T47D (cell line): ENCODE results near the gene SLC11A2.
A peak's percentile ranks its signal among the peaks of the same experiment; 100 is the strongest.

ENCODE experiments used
- DNase-seq, 2 experiments: peaks; one replicate each; pipeline versions ENCODE4 v3.0.0 to v3.0.0-alpha.2; 2011 to 2012; ENCODE audit warnings: low read depth in 1 of 2, low spot score in 1 of 2
- JUND ChIP-seq: IDR thresholded peaks from 2 replicates; pipeline ENCODE4 v1.6.1; 2012; ENCODE audit warnings: low read depth
- in situ Hi-C: cut with HindIII; loops from 2 replicates; pipeline ENCODE4 v1.10.0; 2016; ENCODE audit warnings: low sequenced_read_pairs, low pct_unique_long_range_greater_than_20kb

The SLC11A2 gene

GRCh38 chr12:51025836-51026638 lies at the start of gene SLC11A2:
TSS of gene SLC11A2 (minus strand) at chr12:51026384. CDS start at chr12:51010728, 15,656 bp downstream.
- TF ChIP-seq JUND = no peak
- in situ Hi-C loops = no loop called here
- DNase-seq = peak; percentile 93 to 97

- no peak for DNase-seq
- no peak for TF ChIP-seq JUND
- in situ Hi-C loops = no loop called here
These were observed 49.2 kb upstream of the SLC11A2 start for GRCh38 chr12:51075390-51075789.

GRCh38 chr12:51071663-51072062 lies 45.5 kb upstream of the SLC11A2 start:
- in situ Hi-C loops = no loop called here
- DNase-seq = no peak
- no peak for TF ChIP-seq JUND

DNA sequence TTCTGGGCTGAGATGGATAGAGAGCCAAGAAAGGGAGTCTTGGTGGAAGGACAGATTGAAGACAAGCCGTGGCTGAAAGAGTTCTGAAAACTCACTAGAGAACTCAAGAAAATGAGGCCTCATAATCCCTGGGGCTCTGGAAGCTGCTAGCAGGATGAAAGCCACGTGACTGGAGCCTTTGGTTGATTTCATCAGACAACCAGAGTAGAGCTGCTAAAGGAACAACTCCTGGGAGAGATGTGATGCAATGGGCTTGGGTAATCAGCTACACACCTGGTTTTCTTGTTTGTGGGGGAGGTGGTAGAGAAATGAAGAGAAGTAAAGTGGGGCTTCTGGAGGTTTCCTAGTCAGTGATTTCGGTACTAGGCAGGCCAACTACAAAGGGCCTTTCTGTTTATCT lies 43.8 kb upstream of the SLC11A2 start:
- TF ChIP-seq JUND = no peak
- no peak for DNase-seq
- in situ Hi-C loops = no loop called here

DNA sequence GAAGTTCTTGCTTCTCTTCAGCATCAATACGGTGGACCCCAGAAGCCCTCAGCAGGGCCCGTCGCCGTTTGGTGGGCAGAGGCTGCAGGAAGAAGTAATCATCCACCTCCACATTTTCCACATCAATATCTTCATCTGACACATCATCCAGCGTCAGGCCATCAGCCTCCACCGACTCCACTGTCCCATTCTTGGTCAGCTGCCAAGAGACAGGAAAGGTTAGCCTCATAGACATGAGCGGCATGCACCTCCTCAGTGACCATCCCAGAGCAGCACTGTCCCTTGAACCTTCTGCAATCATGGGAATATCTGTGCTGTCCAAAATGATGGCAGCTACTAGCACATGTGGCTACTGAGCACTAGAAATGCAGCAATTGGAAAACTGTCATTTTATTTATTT lies 41.6 kb upstream of the SLC11A2 start:
- no peak for DNase-seq
- no peak for TF ChIP-seq JUND
- in situ Hi-C loops = no loop called here

DNA sequence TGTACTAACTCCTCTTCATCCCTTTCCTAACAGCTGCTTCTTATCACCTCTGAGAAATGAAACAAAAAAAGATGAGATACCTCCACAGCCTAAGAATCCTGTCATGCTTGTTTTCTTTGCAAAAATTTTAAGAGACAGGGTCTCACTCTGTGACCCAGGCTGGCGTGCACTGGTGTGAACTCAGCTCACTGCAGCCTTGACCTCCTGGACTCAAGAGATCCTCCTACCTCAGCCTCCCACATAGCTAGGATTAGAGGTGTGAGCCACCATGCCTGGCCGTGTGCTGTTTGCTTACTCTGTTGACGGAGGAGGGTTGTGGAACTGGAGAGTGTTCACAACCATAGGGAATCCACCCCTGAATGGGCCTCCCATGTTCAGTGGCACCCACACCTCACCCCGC lies 41.0 kb upstream of the SLC11A2 start:
- in situ Hi-C loops = no loop called here
- TF ChIP-seq JUND = no peak
- DNase-seq = no peak

DNA sequence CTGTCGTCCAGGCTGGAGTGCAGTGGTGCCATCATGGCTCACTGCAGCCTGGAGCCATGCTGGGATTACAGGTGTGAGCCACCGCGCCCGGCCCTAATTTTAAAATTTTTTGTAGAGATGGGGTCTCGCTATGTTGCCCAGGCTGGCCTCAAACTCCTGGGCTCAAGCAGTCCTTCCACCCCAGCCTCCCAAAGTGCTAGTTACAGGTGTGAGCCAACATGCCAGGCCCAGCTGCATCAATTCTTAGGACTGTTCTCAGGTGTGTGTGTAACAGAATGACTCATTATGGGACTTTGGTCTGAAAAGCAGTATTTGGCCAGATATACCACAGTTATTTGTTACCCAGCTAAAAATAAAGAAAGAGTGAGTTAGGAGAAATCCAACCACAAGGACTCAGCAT lies 39.3 kb upstream of the SLC11A2 start:
- no peak for DNase-seq
- TF ChIP-seq JUND = no peak
- in situ Hi-C loops = no loop called here

DNA sequence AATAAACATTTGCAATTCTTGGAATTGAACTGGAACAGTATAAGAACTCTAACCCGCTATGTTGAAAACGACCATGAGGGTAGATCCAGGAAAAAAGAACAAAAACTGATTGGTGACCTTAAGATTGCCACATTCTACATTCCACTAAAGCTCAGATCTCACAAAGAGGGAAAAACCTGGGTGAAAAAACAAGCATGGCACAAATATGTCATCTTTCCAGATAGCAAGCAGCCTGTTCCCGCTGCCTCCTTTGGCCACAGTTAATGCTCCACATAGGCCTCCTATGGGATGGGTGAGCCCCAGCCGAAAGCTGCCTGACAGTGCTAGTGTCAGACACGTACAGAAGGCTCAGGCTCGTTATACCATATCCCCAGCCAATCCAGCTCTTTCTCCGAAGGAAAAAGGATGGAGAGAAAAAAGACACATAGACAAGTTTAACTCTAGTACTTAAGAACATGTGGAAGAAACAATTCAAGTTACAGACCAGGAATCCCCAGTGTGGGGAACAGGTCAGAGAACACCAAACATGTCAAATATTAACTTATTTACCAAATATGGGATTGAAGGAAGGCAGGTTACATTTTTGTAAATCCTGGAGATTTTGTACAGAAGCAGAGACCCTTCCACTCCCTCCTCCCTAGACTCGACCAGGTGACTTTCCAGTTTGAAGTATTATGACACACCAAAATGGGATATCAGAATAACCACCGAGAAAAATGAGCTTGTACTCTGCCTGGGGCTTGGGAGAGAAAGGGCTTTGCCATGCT lies 36.6 kb upstream of the SLC11A2 start:
- in situ Hi-C loops = no loop called here
- no peak for DNase-seq
- no peak for TF ChIP-seq JUND

DNA sequence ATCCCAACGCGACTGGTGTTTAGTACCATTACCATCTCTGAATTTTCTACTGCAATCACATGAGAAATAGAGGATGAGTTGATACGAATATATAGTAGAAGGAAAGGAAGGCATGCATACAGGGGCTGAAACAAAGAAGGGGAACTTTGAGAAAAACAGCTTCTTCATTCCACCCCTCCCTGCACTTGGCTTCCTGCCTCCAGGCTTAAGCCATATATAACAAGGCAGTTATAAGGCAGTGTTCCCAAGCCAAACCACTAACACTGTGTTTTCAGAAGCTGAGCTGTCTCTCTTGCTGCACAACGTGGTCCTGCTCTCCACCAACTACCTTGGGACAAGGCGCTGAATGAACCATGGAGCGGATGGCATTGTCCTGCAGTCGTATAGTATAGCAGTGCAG lies 32.9 kb upstream of the SLC11A2 start:
- no peak for TF ChIP-seq JUND
- DNase-seq = no peak
- in situ Hi-C loops = no loop called here

DNA sequence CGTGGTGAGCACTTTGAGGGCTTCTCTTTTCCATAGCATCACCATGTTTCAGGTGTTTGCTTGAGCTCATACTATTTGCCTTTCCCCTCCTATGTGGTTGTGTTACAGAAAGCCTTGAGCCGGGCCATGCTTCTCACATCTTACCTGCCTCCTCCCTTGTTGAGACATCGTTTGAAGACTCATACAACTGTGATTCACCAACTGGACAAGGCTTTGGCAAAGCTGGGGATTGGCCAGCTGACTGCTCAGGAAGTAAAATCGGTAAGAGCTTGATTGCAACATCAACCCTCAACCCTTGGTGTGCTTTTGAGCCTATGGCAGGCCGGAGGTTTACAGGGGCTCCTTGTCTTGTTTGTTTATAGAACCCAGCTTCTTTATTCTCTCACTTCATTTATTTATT lies 30.1 kb upstream of the SLC11A2 start:
- no peak for DNase-seq
- in situ Hi-C loops = no loop called here
- TF ChIP-seq JUND = no peak

DNA sequence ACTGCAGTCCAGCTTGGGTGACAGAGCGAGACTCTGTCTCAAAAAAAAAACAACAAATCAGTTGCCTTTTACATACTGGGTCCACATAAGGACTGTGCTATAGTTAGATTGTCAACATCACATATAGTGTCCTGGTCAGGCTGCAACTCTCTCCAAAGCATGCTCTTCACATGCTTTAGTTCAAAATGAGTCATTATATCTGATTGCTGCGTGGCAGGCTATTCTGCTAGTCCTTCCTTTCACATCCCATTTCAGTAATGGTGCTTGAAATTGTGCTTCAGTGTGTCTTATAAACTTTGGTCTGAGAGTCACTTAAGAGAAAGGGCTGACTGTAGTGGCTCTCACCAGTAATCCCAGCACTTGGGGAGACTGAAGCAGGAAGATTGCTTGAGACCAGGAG lies 28.9 kb upstream of the SLC11A2 start:
- TF ChIP-seq JUND = no peak
- no peak for DNase-seq
- in situ Hi-C loops = no loop called here

DNA sequence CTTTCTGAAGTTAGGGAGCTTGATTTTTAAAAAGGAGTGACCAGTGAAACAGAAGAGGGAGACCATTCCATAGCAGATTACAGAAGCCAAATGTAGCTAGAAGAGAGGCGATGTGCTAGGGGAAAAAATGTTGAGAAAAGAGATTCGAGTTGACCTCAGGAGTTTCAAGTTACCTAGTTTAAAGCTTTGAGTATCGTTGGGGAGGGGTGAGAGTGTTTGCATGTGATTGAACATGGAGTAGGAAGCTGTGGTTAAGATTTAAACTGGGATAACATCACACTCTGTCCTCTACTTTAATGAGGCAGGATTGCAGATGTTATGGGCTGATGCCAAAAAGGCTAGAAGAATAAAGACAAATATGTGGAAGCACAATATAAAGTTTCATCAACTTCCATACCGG lies 25.6 kb upstream of the SLC11A2 start:
- in situ Hi-C loops = no loop called here
- no peak for TF ChIP-seq JUND
- no peak for DNase-seq

- TF ChIP-seq JUND = no peak
- no peak for DNase-seq
- in situ Hi-C loops = no loop called here
These were observed 23.3 kb upstream of the SLC11A2 start for GRCh38 chr12:51049525-51049924.

GRCh38 chr12:51048661-51049251 lies 22.6 kb upstream of the SLC11A2 start:
- DNase-seq = no peak
- in situ Hi-C loops = no loop called here
- TF ChIP-seq JUND = no peak
